Measurements from ENCODE around the gene KLHL40.

KLHL40 gene

GRCh38 chr3:42735615-42736014 is 50.3 kb downstream of the KLHL40 start:
- H3K27ac Mint-ChIP-seq, result no peak overlapping the region
- no peak overlapping the region for H3K4me3 Mint-ChIP-seq
- H3K27me3 Mint-ChIP-seq, result no peaks in the 10 kb centered on the region
- no peaks in the 10 kb centered on the region for H3K4me1 Mint-ChIP-seq
- DNase-seq (no peak), ATAC-seq (no peak)
- H3K9me3 Mint-ChIP-seq, result no peaks in the 10 kb centered on the region
- no peaks in the 10 kb centered on the region for H3K36me3 Mint-ChIP-seq (ENCODE audit: low read depth)

- Mint-ChIP-seq H3K4me3 (no peak overlapping the region), H3K4me1 (no peaks in the 10 kb centered on the region), H3K9me3 (no peaks in the 10 kb centered on the region), H3K27me3 (no peaks in the 10 kb centered on the region), H3K36me3 (ENCODE audit: low read depth) (no peaks in the 10 kb centered on the region), H3K27ac (no peak overlapping the region)
- ATAC-seq (no peak), DNase-seq (no peak)
Measured at GRCh38 chr3:42736081-42736480, 50.7 kb downstream of the KLHL40 start.

GRCh38 chr3:42736531-42736930 is 51.2 kb downstream of the KLHL40 start:
- no peaks in the 10 kb centered on the region for H3K36me3 Mint-ChIP-seq (ENCODE audit: low read depth)
- ATAC-seq (no peak), DNase-seq (no peak)
- no peak overlapping the region for H3K4me3 Mint-ChIP-seq
- H3K27me3 Mint-ChIP-seq, result no peaks in the 10 kb centered on the region
- no peaks in the 10 kb centered on the region for H3K4me1 Mint-ChIP-seq
- H3K9me3 Mint-ChIP-seq, result no peaks in the 10 kb centered on the region
- no peak overlapping the region for H3K27ac Mint-ChIP-seq

- H3K27ac Mint-ChIP-seq, result no peak overlapping the region
- ATAC-seq, result no peak
- no peak for DNase-seq
- H3K9me3 Mint-ChIP-seq, result no peaks in the 10 kb centered on the region
- H3K36me3 Mint-ChIP-seq (ENCODE audit: low read depth), result no peaks in the 10 kb centered on the region
- H3K4me3 Mint-ChIP-seq, result no peak overlapping the region
- no peaks in the 10 kb centered on the region for H3K4me1 Mint-ChIP-seq
- H3K27me3 Mint-ChIP-seq, result no peaks in the 10 kb centered on the region
Measured at GRCh38 chr3:42739401-42740158, 54.2 kb downstream of the KLHL40 start.

GRCh38 chr3:42741796-42742195 is 56.5 kb downstream of the KLHL40 start:
- Mint-ChIP-seq H3K4me3 (no peak overlapping the region), H3K9me3 (no peaks in the 10 kb centered on the region), H3K27ac (no peak overlapping the region), H3K36me3 (ENCODE audit: low read depth) (no peaks in the 10 kb centered on the region), H3K4me1 (no peaks in the 10 kb centered on the region), H3K27me3 (no peaks in the 10 kb centered on the region)
- ATAC-seq (no peak), DNase-seq (no peak)
